HG03045 (cell line): Measurements from ENCODE around the gene INTS3.

Experiments used
- ATAC-seq: cut with Tn5 transposase; IDR thresholded peaks from one replicate; pipeline ENCODE4 v1.9.1; 2021; ENCODE audit warnings: mild to moderate bottlenecking, moderate library complexity; ENCODE audit not compliant: unreplicated experiment

INTS3 gene

GRCh38 chr1:153816283-153816889 lies 88.5 kb downstream of the INTS3 start:
- no peak for ATAC-seq

DNA sequence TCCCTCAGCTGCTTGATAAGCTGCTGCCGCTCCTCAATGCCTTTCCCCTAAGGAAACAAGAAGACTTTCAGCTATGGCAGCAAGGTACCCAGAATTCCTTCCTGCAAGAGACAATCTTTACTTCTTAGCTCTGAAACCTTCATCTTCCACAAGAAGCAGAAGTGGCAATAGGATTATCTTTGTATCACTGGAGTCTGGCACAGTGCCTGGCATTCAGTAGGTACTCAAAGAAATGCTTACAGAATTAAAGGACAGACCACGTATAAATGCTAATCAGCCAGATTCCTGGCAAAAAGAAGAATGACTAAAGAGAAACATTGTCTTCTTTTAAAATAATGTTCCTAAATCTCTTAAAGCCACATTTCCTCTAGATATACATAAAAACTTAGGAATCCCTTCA lies 91.0 kb downstream of the INTS3 start:
- no peak for ATAC-seq
